HepG2 (cell line): ENCODE measurements around the gene CEBPE. TPM values are rescaled to one million over a fixed set of nuclear protein-coding genes. Genes with fewer than 3 reads are reported as not detected.

Experiments used
- ZBTB40 ChIP-seq, 2 experiments: fragments of 450-650 bp in 1 of 2; sonication (generic) in 1 of 2; formaldehyde crosslinking in 1 of 2; IDR thresholded peaks; 2 replicates each; pipeline versions ENCODE4 v1.6.1 to v1.8.0; 2016 to 2022; ENCODE audit warnings: antibody characterized with exemption in 1 of 2, mild to moderate bottlenecking in 1 of 2, missing genetic modification reagents in 1 of 2
- polyA plus RNA-seq, 8 experiments: library from polyadenylated mRNA; depleted of rRNA in 3 of 8; stranded (reverse) in 7 of 8; unstranded in 1 of 8; fragments of >200 nt; fragmentation: Illumina TruSeq in 4 of 8; extraction: Trizol in 4 of 8; gene quantifications; 2 replicates each; pipeline versions ENCODE4 v1.2.1 to v1.2.3, GENCODE V29; 2011 to 2016; ENCODE audit warnings: low read depth in 4 of 8, missing spikeins in 1 of 8, mixed read lengths in 1 of 8; ENCODE audit not compliant: insufficient read depth in 1 of 8
- total RNA-seq, 5 experiments: library from RNA; depleted of rRNA; stranded (reverse); fragments of >200 nt; fragmentation: Illumina TruSeq; extraction: Trizol; gene quantifications; 2 replicates each; pipeline ENCODE4 v1.2.3, GENCODE V29; 2016; ENCODE audit warnings: low read depth in 1 of 5
- TF ChIP-seq, protein P1 (sequence below): sonication (generic); formaldehyde crosslinking; IDR thresholded peaks from 2 replicates; pipeline ENCODE4 v1.9.0; 2021; ENCODE audit warnings: mild to moderate bottlenecking, missing genetic modification reagents

CEBPE gene
- total and polyA plus RNA-seq, 2 of the 13 experiments (the other 11 are each of a cell fraction or from before 2014, with no cell fraction given): 0.09 to 0.11 TPM

- no peak for TF ChIP-seq ZBTB40 (IDR thresholded peaks at IDR 0.05)
- TF ChIP-seq ZBTB40 (CRISPR knock-in tag; IDR thresholded peaks at IDR 0.05): no peak
- TF ChIP-seq, protein P1, sequence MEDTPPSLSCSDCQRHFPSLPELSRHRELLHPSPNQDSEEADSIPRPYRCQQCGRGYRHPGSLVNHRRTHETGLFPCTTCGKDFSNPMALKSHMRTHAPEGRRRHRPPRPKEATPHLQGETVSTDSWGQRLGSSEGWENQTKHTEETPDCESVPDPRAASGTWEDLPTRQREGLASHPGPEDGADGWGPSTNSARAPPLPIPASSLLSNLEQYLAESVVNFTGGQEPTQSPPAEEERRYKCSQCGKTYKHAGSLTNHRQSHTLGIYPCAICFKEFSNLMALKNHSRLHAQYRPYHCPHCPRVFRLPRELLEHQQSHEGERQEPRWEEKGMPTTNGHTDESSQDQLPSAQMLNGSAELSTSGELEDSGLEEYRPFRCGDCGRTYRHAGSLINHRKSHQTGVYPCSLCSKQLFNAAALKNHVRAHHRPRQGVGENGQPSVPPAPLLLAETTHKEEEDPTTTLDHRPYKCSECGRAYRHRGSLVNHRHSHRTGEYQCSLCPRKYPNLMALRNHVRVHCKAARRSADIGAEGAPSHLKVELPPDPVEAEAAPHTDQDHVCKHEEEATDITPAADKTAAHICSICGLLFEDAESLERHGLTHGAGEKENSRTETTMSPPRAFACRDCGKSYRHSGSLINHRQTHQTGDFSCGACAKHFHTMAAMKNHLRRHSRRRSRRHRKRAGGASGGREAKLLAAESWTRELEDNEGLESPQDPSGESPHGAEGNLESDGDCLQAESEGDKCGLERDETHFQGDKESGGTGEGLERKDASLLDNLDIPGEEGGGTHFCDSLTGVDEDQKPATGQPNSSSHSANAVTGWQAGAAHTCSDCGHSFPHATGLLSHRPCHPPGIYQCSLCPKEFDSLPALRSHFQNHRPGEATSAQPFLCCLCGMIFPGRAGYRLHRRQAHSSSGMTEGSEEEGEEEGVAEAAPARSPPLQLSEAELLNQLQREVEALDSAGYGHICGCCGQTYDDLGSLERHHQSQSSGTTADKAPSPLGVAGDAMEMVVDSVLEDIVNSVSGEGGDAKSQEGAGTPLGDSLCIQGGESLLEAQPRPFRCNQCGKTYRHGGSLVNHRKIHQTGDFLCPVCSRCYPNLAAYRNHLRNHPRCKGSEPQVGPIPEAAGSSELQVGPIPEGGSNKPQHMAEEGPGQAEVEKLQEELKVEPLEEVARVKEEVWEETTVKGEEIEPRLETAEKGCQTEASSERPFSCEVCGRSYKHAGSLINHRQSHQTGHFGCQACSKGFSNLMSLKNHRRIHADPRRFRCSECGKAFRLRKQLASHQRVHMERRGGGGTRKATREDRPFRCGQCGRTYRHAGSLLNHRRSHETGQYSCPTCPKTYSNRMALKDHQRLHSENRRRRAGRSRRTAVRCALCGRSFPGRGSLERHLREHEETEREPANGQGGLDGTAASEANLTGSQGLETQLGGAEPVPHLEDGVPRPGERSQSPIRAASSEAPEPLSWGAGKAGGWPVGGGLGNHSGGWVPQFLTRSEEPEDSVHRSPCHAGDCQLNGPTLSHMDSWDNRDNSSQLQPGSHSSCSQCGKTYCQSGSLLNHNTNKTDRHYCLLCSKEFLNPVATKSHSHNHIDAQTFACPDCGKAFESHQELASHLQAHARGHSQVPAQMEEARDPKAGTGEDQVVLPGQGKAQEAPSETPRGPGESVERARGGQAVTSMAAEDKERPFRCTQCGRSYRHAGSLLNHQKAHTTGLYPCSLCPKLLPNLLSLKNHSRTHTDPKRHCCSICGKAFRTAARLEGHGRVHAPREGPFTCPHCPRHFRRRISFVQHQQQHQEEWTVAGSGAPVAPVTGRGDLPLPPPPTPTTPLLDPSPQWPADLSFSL (CRISPR knock-in tag): no peak
Measured at GRCh38 chr14:23068789-23069412, 50.2 kb downstream of the CEBPE start (continued).
